GM10266 (cell line): ENCODE data around the gene CROCC.

Experiments used
- DNase-seq: peaks from one replicate; pipeline ENCODE4 v3.0.0; 2012; ENCODE audit errors: extremely low spot score
- CTCF ChIP-seq: IDR thresholded peaks from 2 replicates; pipeline ENCODE4 v1.5.1; 2012; ENCODE audit warnings: mild to moderate bottlenecking, low read depth; ENCODE audit not compliant: control insufficient read depth, insufficient read depth; ENCODE audit errors: missing control alignments

CROCC gene

GRCh38 chr1:16970132-16970910, 48.6 kb downstream of the CROCC start:
- no peak for TF ChIP-seq CTCF
- no peak for DNase-seq

DNA sequence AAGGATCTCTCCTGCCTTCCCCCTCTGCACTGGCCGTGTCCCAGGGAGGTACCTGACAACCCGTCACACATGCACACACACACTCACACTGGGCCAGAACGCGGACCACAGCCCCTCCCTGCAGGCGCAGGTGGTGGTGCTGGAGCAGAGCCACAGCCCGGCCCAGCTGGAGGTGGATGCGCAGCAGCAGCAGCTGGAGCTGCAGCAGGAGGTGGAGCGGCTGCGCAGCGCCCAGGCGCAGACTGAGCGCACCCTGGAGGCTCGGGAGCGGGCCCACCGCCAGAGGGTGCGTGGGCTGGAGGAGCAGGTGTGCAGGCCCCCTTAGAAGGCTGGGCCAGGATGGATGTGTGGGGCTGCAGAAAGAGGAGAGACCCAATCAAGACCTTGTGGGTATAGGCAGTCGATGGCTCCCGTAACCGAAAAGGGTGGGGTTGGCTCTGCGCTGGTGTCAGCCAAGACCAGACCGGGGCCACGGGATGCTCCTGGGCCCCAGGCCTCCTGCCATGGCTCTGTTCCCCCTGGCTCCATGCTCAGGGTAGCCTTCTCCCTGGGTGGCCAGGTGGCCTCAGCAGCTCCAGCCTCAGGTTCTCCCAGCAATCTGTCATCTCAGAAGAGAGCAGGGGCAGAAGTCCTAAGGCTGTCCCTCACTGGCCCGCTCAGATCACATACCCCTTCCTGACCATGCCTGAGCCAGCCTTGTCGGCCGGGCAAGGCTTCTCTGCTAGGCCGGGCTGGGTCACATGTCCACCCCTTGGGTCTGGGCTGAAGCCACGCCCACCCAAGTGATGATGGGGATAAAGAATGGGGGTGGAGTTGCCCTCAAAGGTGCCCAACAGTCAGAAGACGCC, 49.8 kb downstream of the CROCC start:
- no peak for DNase-seq
- no peak for TF ChIP-seq CTCF

GRCh38 chr1:16972189-16972895, 50.6 kb downstream of the CROCC start:
- DNase-seq, result no peak
- TF ChIP-seq CTCF, result no peak

GRCh38 chr1:16973215-16973614, 51.5 kb downstream of the CROCC start:
- no peak for TF ChIP-seq CTCF
- DNase-seq, result no peak

- no peak for TF ChIP-seq CTCF
- no peak for DNase-seq
Observed at GRCh38 chr1:16975211-16975610, 53.5 kb downstream of the CROCC start.

DNA sequence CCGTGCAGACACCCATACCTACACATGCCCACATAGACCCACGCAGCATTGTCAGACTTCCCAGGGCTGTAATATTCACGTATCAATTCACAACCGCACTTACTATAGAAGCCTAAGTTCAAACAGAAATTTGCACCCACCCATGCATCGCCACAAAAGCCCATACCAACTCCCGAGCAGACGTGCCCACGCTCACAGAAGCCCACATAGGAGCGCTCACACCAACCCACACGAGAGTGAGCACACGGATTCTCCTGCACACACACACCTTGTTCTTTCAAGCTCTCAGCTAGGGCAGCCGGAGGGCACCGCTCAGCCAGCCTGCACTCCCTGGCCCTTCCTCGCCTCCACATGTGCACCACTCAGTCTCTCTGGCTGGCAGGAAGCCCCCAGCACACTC, 54.1 kb downstream of the CROCC start:
- no peak for DNase-seq
- TF ChIP-seq CTCF, result no peak
